Brain microvascular endothelial cell (primary cell): ENCODE data around the gene PRKCD.

ENCODE experiments used
- DNase-seq: peaks from one replicate; pipeline ENCODE4 v3.0.0-alpha.2; 2020
- H3K27ac ChIP-seq: fragments of 250-450 bp; sonication (Bioruptor Pico); 2 replicates; pipeline ENCODE4 v1.5.1; 2020; ENCODE audit warnings: mild to moderate bottlenecking, moderate library complexity
- H3K27me3 ChIP-seq: fragments of 250-450 bp; sonication (Bioruptor Pico); replicated peaks from 2 replicates; pipeline ENCODE4 v1.5.1; 2020; ENCODE audit warnings: mild to moderate bottlenecking
- H3K36me3 ChIP-seq: fragments of 250-450 bp; sonication (Bioruptor Pico); replicated peaks from 2 replicates; pipeline ENCODE4 v1.5.1; 2020; ENCODE audit warnings: mild to moderate bottlenecking
- H3K4me3 ChIP-seq: 2 replicates; pipeline ENCODE4 v1.5.1; 2011; ENCODE audit warnings: low read depth, mild to moderate bottlenecking, control low read depth, low read length, moderate library complexity
- CTCF ChIP-seq: IDR thresholded peaks from 2 replicates; pipeline ENCODE4 v1.5.1; 2011; ENCODE audit warnings: low read depth, mild to moderate bottlenecking, moderate library complexity, low read length, control low read depth, inconsistent platforms; ENCODE audit errors: missing control alignments
- in situ Hi-C: cut with HindIII; loops from 2 replicates; pipeline ENCODE4 v1.10.0; 2017; ENCODE audit warnings: low sequenced_read_pairs, low pct_ligation_motif_present

Gene PRKCD

GRCh38 chr3:53223541-53223966, 62.5 kb downstream of the PRKCD start:
- H3K36me3 ChIP-seq: peaks cover 58% of the 10 kb centered on the region
- no peak overlapping the region for H3K27ac ChIP-seq
- in situ Hi-C loops: no loop called here

GRCh38 chr3:53224026-53224425, 63.0 kb downstream of the PRKCD start:
- Histone ChIP-seq H3K27ac (no peak overlapping the region), H3K27me3 (no peaks in the 10 kb centered on the region), H3K36me3 (peaks cover 63% of the 10 kb centered on the region), H3K4me3 (no peak overlapping the region)
- DNase-seq: no peak
- in situ Hi-C loops: no loop called here
- no peak for TF ChIP-seq CTCF

More at GRCh38 chr3:53223541-53223966, 62.5 kb downstream of the PRKCD start:
- no peak for DNase-seq
- Histone ChIP-seq H3K27me3 (no peaks in the 10 kb centered on the region), H3K4me3 (no peak overlapping the region)
- no peak for TF ChIP-seq CTCF

GRCh38 chr3:53224536-53224935, 63.5 kb downstream of the PRKCD start:
- in situ Hi-C loops: no loop called here
- no peak overlapping the region for H3K27ac ChIP-seq
- H3K27me3 ChIP-seq: no peaks in the 10 kb centered on the region
- H3K36me3 ChIP-seq: peaks cover 68% of the 10 kb centered on the region
- H3K4me3 ChIP-seq: no peak overlapping the region
- no peak for TF ChIP-seq CTCF
- DNase-seq: no peak

- no peak for DNase-seq
- H3K27ac ChIP-seq: no peak overlapping the region
- H3K36me3 ChIP-seq: peaks cover 75% of the 10 kb centered on the region
- no peaks in the 10 kb centered on the region for H3K27me3 ChIP-seq
- in situ Hi-C loops: no loop called here
- no peak for TF ChIP-seq CTCF
- no peak overlapping the region for H3K4me3 ChIP-seq
These were observed 64.2 kb downstream of the PRKCD start for GRCh38 chr3:53225181-53225580.

- Histone ChIP-seq H3K36me3 (peaks cover 79% of the 10 kb centered on the region), H3K4me3 (no peak overlapping the region), H3K27ac (no peak overlapping the region), H3K27me3 (no peaks in the 10 kb centered on the region)
- DNase-seq: no peak
- TF ChIP-seq CTCF: no peak
- in situ Hi-C loops: no loop called here
These were observed 64.6 kb downstream of the PRKCD start for GRCh38 chr3:53225651-53226050.

- in situ Hi-C loops: no loop called here
- no peak for DNase-seq
- TF ChIP-seq CTCF: no peak
These were observed 65.3 kb downstream of the PRKCD start for GRCh38 chr3:53226142-53226840.

More at GRCh38 chr3:53226142-53226840, 65.3 kb downstream of the PRKCD start:
- H3K4me3 ChIP-seq: no peak overlapping the region
- H3K27me3 ChIP-seq: no peaks in the 10 kb centered on the region
- peaks cover 86% of the 10 kb centered on the region for H3K36me3 ChIP-seq
- no peak overlapping the region for H3K27ac ChIP-seq
